Skin of body (tissue), 2 donors: Measurements from ENCODE around the gene MSI2. TPM values are rescaled to one million over a fixed set of nuclear protein-coding genes. Genes with fewer than 3 reads are reported as not detected.

Source experiments
- DNase-seq: peaks from one replicate; lab custom pipeline; 2025; lab: John Stamatoyannopoulos, UW
- total RNA-seq: library from RNA; depleted of rRNA; stranded (reverse); fragments of >200 nt; gene quantifications from one replicate; pipeline ENCODE4 v1.2.3, GENCODE V29; 2014

The MSI2 gene
- total RNA-seq, 1 donor from 2014 or later, result 22.9 TPM

DNA sequence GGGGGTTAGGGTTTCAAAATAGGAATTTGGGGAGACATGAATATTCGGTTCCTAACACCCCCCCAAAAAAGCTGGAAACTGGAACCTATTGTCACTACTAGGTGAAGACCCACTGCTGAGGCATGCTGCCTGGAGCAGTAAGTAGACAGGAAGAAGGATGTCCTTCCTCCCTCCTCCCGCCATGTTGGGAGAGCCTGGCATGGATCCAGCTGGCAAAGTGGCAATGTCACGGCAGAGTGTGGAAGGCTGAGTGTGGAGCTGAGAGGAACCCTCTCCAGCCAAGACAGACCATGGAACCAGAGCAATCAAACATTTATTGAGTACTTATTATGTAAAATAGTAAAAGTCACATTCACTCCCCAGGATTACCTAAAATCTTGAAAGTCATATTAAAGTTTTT is 439.7 kb downstream of the MSI2 start:
- no peak for DNase-seq

DNA sequence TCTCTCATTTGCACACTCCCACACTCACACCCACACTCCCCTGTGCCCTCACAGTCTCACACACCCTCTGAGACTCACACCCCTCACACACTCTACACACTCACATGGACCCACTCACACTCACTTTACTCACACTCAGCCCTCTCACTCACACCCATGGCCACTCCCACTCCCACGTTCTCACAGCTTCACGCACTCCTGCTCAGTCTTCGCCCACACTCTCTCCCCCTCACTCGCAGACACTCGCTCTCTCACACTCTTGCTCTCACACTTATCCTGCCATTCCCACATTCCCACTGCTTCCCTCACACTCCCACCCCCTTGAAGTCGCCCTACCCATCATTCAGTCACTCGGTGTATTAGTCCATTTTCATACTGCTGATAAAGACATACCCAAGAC is 440.9 kb downstream of the MSI2 start:
- DNase-seq, result no peak

DNA sequence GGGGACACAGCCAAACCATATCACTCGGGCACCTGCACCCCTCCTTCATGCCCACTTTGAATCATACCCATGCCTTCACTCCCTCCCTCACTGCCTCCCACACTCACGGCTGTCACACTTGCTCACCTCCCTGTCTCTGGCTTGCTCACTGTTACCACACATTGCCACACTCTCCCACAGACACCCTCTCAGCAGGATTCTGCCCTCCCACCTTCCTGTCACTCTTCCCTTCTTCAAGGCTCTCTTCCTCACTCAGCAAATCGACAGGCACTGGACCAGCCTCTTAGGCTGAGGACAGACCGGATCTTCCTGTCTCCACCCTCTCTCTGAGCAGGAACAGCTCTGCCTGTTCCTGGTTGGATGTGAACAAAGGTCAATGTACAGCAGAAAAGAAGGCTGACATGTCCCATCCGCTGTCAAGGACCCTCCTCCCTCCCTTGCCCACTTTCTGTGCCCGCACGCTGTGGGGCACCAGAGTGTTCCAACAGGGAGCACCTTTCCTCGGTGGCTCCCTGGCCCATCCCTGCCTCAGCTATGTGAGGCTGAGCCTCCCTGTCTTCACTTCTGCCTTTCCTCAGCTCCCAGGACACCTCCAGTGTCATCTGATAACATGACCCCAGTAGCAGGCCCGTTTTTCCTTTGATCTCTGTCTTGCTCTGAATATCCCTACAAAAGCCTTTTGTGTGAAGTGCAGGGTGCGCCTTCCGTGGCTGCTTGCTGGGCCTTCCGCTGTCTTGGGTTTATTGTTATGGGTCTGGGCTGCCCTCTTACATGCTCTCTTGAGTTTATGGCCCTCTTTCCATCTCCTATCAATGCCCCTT is 441.8 kb downstream of the MSI2 start:
- no peak for DNase-seq

GRCh38 chr17:57699751-57700219 is 443.5 kb downstream of the MSI2 start:
- peak; percentile 47 for DNase-seq

DNA sequence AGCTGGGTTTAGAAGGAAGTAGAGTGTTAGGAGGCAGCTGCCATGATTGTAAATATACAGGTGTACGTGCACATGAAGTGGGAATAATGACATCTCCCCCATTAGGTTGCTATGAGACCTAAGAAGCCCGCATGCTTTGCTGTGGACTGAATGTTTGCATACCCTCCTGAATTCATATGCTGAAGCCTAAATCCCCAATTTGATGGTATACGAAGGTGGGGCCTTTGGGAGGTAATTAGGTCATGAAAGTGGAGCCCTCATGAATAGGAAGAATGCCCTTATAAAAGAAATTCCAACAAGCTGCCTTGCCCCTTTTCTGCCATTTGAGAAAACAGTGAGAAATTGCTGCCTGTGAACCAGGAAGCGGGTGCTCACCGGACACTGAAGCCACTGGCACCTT is 444.8 kb downstream of the MSI2 start:
- no peak for DNase-seq

GRCh38 chr17:57703273-57703672 is 446.9 kb downstream of the MSI2 start:
- no peak for DNase-seq

DNA sequence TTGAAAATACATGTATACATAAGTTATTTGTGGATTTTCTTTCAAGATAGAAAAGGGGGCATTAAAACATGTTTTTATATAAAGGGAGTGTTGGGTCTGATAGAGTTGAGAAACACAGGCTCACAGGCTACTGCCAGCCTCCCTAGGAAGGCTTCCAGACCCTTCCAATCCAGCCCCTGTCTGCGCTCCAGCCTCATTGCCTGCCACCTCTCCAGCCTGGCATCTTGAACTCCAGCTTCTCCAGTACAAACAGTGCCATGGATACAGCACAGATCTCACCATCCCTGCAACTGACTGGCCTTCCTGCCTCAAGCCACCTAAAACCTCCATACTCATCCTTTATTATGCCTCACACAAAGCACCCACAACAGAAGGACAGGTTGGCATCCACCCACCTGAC is 448.1 kb downstream of the MSI2 start:
- no peak for DNase-seq

DNA sequence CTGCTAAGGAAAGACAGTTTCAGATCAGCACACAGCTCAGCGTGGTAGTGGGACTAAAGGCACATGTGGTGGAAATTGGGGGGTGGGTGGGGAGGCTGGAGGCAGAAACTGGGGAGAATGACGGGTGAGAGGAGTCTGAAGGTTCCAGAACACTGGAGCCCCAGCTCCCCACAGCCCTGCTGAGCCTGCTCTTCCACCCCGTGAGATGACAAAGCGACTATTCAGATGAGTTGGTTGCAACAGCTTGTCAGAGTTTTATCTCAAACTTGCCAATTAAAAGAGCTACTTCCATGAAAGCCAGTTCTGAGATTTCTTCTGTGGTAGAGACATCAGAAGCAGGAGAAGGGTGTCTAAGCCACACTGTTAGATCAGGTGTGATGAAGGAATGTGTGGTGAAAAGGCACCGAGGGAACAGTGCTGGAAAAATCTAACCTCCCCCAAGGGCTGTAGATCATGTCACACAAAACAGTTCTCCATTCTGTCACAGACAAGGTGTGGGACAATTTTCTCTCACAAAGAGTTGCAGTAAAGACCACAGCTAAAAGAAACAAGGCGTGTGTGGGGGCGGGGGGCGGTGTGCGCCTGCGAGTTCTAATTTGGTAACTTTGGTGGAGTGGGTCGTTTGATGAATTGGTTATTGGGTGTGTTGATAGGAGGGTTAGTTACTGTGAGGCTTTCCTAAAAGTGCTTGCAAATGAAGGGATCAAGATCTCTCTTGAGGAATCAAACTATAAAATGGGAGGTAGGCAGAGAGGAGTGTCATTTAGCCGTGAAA is 449.8 kb downstream of the MSI2 start:
- no peak for DNase-seq

DNA sequence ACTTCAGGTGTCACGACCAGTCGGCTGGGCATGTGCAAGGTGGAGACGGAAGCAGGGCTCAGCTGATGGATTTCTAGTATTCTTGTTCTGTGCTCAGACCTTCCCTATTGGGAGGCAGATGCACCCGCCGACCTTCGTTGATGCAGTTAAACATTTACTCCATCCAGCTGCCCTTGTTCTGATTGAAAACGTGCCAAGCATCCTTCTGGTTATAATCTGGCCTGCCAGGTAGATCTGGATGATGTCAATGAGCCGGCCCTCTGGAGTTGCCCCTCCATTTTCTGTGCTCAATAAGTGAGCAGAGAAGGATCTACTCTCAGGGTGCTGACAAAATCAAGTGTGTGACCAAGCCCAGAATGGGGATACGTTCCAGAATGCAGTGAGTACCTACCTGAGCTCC is 450.4 kb downstream of the MSI2 start:
- no peak for DNase-seq

- no peak for DNase-seq
Measured at GRCh38 chr17:57707892-57708291, 451.6 kb downstream of the MSI2 start.

DNA sequence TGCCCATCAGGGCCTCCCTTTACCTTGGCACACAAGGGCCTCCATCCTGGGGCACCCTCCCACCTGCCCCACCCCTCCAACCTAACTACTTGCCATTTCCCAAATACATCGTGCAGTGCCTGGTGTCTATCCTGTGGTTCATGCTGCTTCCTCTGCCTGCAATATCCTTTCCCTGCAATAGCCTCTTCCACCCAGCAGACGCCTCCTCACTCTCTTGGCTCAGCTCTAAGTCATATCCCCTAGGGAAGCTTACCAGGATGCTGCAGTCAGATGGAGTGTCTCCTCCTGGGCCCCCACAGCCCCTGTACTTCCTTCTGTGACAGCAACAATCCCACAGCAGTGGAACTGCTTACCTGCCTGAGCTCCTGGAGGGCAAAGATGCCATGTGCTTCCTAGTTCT is 452.1 kb downstream of the MSI2 start:
- DNase-seq, result no peak

DNA sequence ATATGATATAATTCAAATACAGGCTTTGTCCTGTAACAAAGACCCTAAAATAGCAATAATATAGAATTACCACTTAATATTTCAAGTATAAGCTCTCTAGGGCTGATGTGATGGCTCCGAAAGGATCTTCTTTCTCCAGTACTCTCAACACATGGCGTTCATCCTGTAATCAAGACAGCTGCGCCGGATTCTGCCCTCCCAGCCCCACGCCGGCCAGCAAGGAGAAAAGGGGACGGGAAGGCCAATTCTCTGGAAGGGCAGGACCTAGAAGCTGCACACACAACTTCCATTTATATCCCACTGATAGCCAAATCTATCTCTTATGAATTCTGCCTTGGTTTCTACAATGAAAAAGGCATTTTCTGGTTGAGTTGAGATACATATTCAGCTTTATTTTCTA is 456.8 kb downstream of the MSI2 start:
- DNase-seq, result no peak

- DNase-seq, result no peak
Measured at GRCh38 chr17:57714665-57715180, 458.4 kb downstream of the MSI2 start.

DNA sequence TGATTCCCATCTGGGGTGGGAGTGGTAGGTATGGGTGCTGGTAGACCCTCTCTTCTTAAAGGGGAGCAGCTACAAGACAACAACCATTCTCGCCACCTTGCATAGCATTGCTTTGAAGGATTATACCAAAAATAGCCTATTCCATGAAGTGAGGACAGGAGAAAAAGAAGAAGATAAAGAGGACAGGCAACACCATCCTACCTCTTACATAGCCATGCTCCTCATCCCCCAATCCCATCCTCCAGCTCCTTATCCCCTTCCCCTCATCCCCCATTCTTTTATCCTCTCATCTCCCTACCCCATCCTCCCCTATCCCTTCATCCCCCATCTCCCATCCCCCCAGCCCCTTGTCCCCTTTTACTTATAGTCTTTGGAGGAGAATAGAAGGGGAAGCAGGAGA is 459.7 kb downstream of the MSI2 start:
- no peak for DNase-seq

GRCh38 chr17:57718878-57719277 is 462.6 kb downstream of the MSI2 start:
- DNase-seq, result no peak

GRCh38 chr17:57720386-57721035 is 464.2 kb downstream of the MSI2 start:
- DNase-seq, result no peak

DNA sequence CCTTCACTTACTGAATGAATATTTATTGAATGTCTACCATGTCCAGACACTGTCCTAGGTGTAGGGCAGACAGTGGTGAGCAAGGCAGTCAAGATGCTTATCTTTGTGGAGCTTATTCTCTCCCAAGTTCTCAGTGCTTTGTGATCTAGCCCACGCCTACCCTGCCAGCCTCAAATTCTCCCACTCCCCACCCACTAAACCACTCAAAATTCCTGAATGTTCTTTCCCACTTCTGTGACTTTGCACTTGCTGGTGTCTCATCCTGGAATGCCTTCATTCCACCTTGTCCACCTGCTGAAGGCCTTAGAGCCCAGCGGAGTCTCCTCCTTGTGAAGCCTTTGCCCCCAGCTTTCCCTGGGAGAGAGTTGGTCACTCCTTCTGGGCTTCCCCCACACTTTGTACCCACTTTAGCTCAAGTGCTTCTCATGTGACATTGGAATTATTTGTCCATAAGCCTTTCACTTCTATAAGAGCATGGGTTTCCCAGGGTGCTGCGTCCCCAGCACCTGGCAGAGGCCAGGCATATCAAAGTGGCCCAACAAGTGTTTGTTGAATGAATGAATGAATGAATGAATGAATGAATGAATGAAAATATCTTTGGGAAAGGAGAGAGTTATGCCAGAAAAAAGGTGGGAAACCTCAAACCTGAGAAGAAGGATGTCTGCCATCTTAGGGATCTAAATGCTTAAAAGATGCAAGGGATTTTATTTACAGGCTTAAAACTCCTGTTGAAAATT is 465.8 kb downstream of the MSI2 start:
- DNase-seq, result no peak

- no peak for DNase-seq
Measured at GRCh38 chr17:57722704-57723043, 466.4 kb downstream of the MSI2 start.

- no peak for DNase-seq
Measured at GRCh38 chr17:57723427-57724025, 467.2 kb downstream of the MSI2 start.

DNA sequence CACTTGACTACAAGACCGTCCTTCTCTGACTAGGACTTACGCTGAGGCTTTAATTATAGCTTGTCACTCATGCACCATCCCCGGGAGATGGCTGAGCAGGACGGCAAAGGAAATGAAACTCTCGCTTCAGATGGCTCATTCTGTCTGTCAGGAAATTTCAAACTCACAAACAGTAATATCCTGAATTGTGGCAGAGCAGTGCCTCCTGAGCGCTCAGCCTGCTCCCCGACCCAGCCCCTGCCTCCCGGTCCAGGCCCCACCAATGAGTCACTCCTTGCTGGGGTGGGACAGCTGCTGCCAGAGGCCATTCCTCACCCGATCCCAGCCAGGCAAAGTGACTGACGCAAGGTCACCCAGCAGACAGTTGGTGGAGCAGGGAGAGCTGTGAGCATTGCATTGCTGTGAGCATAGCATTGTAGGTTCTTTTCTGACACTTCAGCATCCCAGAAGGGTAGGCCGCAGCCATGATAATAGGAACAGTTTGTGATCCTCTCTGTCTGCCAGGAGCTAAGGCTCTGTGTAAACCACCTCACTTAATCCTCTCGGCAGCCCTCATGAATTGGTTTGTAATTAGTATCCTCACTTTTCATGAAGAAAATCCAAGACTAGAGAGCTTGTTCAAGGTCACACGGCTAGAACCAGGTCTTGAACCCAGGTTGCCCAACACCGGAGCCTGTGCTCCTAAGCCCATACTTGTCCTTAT is 467.9 kb downstream of the MSI2 start:
- DNase-seq, result peak; percentile 10
